Neutrophil (primary cell): Measurements from ENCODE around the gene ZBTB38.

Experiments used
- H3K27ac ChIP-seq: fragments of 200-600 bp; sonication (generic); 2 replicates; pipeline ENCODE4 v1.5.1; 2016; ENCODE audit warnings: mild to moderate bottlenecking, moderate library complexity
- H3K27me3 ChIP-seq: fragments of 200-600 bp; sonication (generic); 2 replicates; pipeline ENCODE4 v1.6.0; 2016; ENCODE audit warnings: mild to moderate bottlenecking
- H3K36me3 ChIP-seq: fragments of 200-600 bp; sonication (generic); 2 replicates; pipeline ENCODE4 v1.5.1; 2017
- H3K4me1 ChIP-seq, 2 experiments: fragments of 200-600 bp in 1 of 2; sonication (generic) in 1 of 2; 1 replicate in 1 of 2; 2 replicates in 1 of 2; pipeline versions ENCODE4 v1.5.1 to v1.6.1; 2013 to 2016; ENCODE audit warnings: low read depth in 1 of 2, low read length in 1 of 2, mild to moderate bottlenecking in 1 of 2, moderate library complexity in 1 of 2; ENCODE audit not compliant: control insufficient read depth in 1 of 2, insufficient read depth in 1 of 2
- H3K4me3 ChIP-seq, 2 experiments: fragments of 200-600 bp in 1 of 2; sonication (generic) in 1 of 2; 1 replicate in 1 of 2; 2 replicates in 1 of 2; pipeline ENCODE4 v1.5.1; 2013 to 2016; ENCODE audit warnings: low read depth in 1 of 2, low read length in 1 of 2, mild to moderate bottlenecking in 1 of 2, moderate library complexity in 1 of 2
- H3K9me3 ChIP-seq: fragments of 200-600 bp; sonication (generic); 2 replicates; pipeline ENCODE4 v1.5.1; 2016
- CTCF ChIP-seq: fragments of 200-600 bp; sonication (generic); IDR thresholded peaks from 2 replicates; pipeline ENCODE4 v1.5.1; 2016; ENCODE audit warnings: antibody characterized with exemption

Gene ZBTB38

DNA sequence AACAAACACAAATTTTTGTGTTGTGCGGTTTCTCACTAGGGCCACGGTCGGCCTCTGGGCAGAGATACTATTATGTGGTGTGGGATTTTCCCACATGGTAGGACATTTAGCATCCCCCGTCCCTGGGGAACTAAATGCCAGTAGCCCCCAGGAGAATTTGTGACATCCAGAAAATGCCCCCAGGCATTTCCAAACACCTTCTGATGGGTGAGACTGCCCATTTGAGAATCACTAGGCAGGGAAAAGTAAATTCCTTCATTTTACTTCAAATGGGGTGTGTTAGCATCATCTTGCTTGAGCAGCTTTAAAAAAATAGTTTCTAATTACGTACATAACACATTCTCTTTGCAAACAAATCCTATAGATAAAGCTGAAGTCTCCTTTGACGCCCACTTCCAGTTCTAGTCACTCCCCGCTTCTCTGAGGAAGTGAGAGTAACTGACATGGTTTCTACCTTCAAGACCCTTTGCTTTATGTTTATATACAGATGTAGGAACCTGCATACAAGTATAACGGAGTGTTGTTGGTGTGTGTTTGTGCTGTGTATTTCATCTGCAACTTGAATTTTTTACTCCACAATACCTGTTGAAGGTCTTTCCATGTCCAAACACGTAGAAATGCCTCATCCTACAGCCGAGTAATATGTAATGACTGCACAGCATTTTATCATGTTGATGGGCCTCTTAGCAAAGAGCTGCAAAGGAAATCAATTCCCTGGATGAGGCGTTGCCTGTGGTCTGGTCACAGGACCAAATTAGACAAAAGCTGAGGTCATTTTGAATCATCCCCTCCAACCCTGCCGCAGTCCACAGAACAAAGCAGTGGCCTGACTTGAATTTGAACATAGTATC, 31.4 kb upstream of the ZBTB38 start:
- no peaks in the 10 kb centered on the region for H3K9me3 ChIP-seq
- no peak for TF ChIP-seq CTCF
- no peak overlapping the region for H3K27ac ChIP-seq
- H3K4me1 ChIP-seq: no peaks in the 10 kb centered on the region
- no peaks in the 10 kb centered on the region for H3K27me3 ChIP-seq
- no peak overlapping the region for H3K4me3 ChIP-seq
- H3K36me3 ChIP-seq: no peaks in the 10 kb centered on the region

GRCh38 chr3:141337523-141337854, 30.8 kb upstream of the ZBTB38 start:
- H3K27me3 ChIP-seq: no peaks in the 10 kb centered on the region
- H3K4me1 ChIP-seq: no peaks in the 10 kb centered on the region
- H3K36me3 ChIP-seq: no peaks in the 10 kb centered on the region
- H3K9me3 ChIP-seq: no peaks in the 10 kb centered on the region
- TF ChIP-seq CTCF: no peak
- H3K27ac ChIP-seq: no peak overlapping the region
- no peak overlapping the region for H3K4me3 ChIP-seq

GRCh38 chr3:141337991-141338390, 30.3 kb upstream of the ZBTB38 start:
- no peak for TF ChIP-seq CTCF
- Histone ChIP-seq H3K4me3 (no peak overlapping the region), H3K27ac (no peak overlapping the region), H3K36me3 (no peaks in the 10 kb centered on the region), H3K9me3 (no peaks in the 10 kb centered on the region), H3K27me3 (no peaks in the 10 kb centered on the region), H3K4me1 (no peaks in the 10 kb centered on the region)

DNA sequence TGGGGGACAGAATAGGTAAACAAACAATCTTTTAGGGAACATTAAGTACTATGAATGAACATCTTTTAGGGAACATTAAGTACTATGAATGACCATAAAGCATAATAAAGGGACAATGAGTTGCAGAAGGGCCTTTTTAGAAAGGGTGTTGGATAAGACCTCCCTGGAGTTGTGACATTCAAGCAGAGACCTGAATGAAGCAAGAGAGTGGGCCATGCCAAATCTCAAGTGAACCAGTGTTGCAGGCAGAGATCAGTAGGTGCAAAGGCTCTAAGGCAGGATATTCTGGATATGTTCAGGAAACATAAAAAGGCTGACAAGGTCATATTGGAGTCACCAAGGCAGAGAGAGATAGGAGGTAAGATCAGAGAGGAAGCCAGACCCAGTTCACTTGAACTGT, 29.4 kb upstream of the ZBTB38 start:
- H3K9me3 ChIP-seq: no peaks in the 10 kb centered on the region
- H3K27ac ChIP-seq: no peak overlapping the region
- H3K27me3 ChIP-seq: no peaks in the 10 kb centered on the region
- H3K4me3 ChIP-seq: no peak overlapping the region
- TF ChIP-seq CTCF: no peak
- no peaks in the 10 kb centered on the region for H3K4me1 ChIP-seq
- no peaks in the 10 kb centered on the region for H3K36me3 ChIP-seq

- Histone ChIP-seq H3K36me3 (no peaks in the 10 kb centered on the region), H3K9me3 (no peaks in the 10 kb centered on the region), H3K4me1 (no peaks in the 10 kb centered on the region), H3K27me3 (no peaks in the 10 kb centered on the region), H3K27ac (no peak overlapping the region), H3K4me3 (no peak overlapping the region)
- no peak for TF ChIP-seq CTCF
Observed at GRCh38 chr3:141341536-141341935, 26.8 kb upstream of the ZBTB38 start.
